K562 (cell line): ENCODE measurements around the gene TPK1. TPM values are rescaled to one million over a fixed set of nuclear protein-coding genes. Genes with fewer than 3 reads are reported as not detected.

Source experiments
- ATAC-seq: fragments of 200-7000 bp; cut with Tn5 transposase; 3 replicates; pipeline ENCODE4 v1.9.1; 2020; ENCODE audit warnings: moderate library complexity
- BruUV-seq: library from RNA; stranded (reverse); fragments of 400-500 nt; replicated peaks from 2 replicates; lab custom pipeline; 2021; lab: Mats Ljungman, UMichigan
- CTCF ChIA-PET: fragments of 300-600 bp; formaldehyde crosslinking; extraction: SDS; loops from one replicate; lab custom pipeline; 2021; ENCODE audit warnings: low intra/inter-chr PET ratio; lab: Yijun Ruan, JAX
- POLR2A ChIA-PET: fragments of 300-600, 350-650 bp; sonication (Branson Sonifier 250); formaldehyde crosslinking; extraction: SDS; loops from one replicate; lab custom pipeline; 2021; ENCODE audit warnings: antibody characterized with exemption, inconsistent platforms; lab: Yijun Ruan, JAX
- DNase-seq, 4 experiments: peaks; one replicate each; pipeline versions ENCODE4 v3.0.0 to v3.0.0-alpha.2; 2011 to 2018; ENCODE audit warnings: low spot score in 3 of 4, mixed read lengths in 3 of 4; ENCODE audit errors: extremely low read depth in 1 of 4
- FAIRE-seq: peaks from 2 replicates; lab custom pipeline; 2011; peaks lifted over from hg19 to GRCh38; lab: Jason Lieb, UNC
- H2AFZ ChIP-seq: 2 replicates; pipeline ENCODE4 v1.6.0; 2011; ENCODE audit warnings: low read depth, low read length, control low read depth, inconsistent platforms
- H3K27ac ChIP-seq: fragments of 200-600 bp; 3 replicates; pipeline ENCODE4 v1.8.0; 2011; ENCODE audit warnings: low read depth, mild to moderate bottlenecking, control low read depth, inconsistent platforms, low read length, moderate library complexity, mixed read lengths; ENCODE audit errors: extremely low read depth
- H3K27me3 ChIP-seq, 2 experiments: fragments of 300-600 bp in 1 of 2; 2 replicates in 1 of 2; 3 replicates in 1 of 2; pipeline versions ENCODE4 v1.6.0 to v1.8.0; 2011; ENCODE audit warnings: inconsistent platforms in 2 of 2, low read length in 2 of 2, mild to moderate bottlenecking in 1 of 2, mixed read lengths in 1 of 2, moderate library complexity in 1 of 2; ENCODE audit not compliant: control insufficient read depth in 2 of 2, insufficient read depth in 2 of 2
- H3K36me3 ChIP-seq: fragments of 300-600 bp; 3 replicates; pipeline ENCODE4 v1.8.0; 2011; ENCODE audit warnings: mild to moderate bottlenecking, low read length, inconsistent platforms; ENCODE audit not compliant: control insufficient read depth, insufficient read depth
- H3K4me1 ChIP-seq, 2 experiments: fragments of 200-600 bp in 1 of 2; replicated peaks in 1 of 2; 2 replicates in 1 of 2; 3 replicates in 1 of 2; pipeline versions ENCODE4 v1.5.1 to v1.8.0; 2011; ENCODE audit warnings: inconsistent platforms in 2 of 2, low read length in 2 of 2, mild to moderate bottlenecking in 1 of 2, mixed read lengths in 1 of 2, moderate library complexity in 1 of 2; ENCODE audit not compliant: control insufficient read depth in 2 of 2, insufficient read depth in 2 of 2
- H3K4me2 ChIP-seq: 2 replicates; pipeline ENCODE4 v1.6.1; 2011; ENCODE audit warnings: low read length, control low read depth, inconsistent platforms, mixed read lengths; ENCODE audit not compliant: insufficient read depth
- H3K4me3 ChIP-seq: fragments of 200-600 bp; sonication (generic), shearing (Covaris generic); 2 replicates; pipeline ENCODE4 v1.5.1; 2016; ENCODE audit warnings: control low read depth, inconsistent platforms
- H3K79me2 ChIP-seq: fragments of 200-600 bp; 3 replicates; pipeline ENCODE4 v1.8.0; 2011; ENCODE audit warnings: low read length, inconsistent platforms; ENCODE audit not compliant: control insufficient read depth, insufficient read depth
- H3K9ac ChIP-seq, 2 experiments: 2 replicates each; pipeline versions ENCODE4 v1.6.0 to v1.6.1; 2011; ENCODE audit warnings: low read depth in 2 of 2, low read length in 2 of 2, control low read depth in 1 of 2, inconsistent platforms in 1 of 2, mild to moderate bottlenecking in 1 of 2, mixed read lengths in 1 of 2; ENCODE audit not compliant: insufficient read depth in 1 of 2
- H3K9me1 ChIP-seq: one replicate; pipeline ENCODE4 v1.6.0; 2011; ENCODE audit warnings: inconsistent platforms, mild to moderate bottlenecking, low read length, moderate library complexity; ENCODE audit not compliant: control insufficient read depth, insufficient read depth
- H3K9me3 ChIP-seq: replicated peaks from 2 replicates; pipeline ENCODE4 v1.5.1; 2011; ENCODE audit warnings: low read depth, low read length, inconsistent platforms; ENCODE audit not compliant: control insufficient read depth, insufficient read depth
- H4K20me1 ChIP-seq: replicated peaks from 2 replicates; pipeline ENCODE4 v1.6.1; 2011; ENCODE audit warnings: low read length, inconsistent platforms, mixed read lengths; ENCODE audit not compliant: control insufficient read depth, insufficient read depth
- ATF4 ChIP-seq: fragments of 450-650 bp; formaldehyde crosslinking; IDR thresholded peaks from 2 replicates; pipeline ENCODE4 v1.4.0; 2022; ENCODE audit warnings: mild to moderate bottlenecking, moderate library complexity
- ATF7 ChIP-seq: fragments of 450-650 bp; IDR thresholded peaks from 2 replicates; pipeline ENCODE4 v1.7.1; 2014; ENCODE audit warnings: mild to moderate bottlenecking, moderate library complexity
- HES1 ChIP-seq: fragments of 450-650 bp; IDR thresholded peaks from 2 replicates; pipeline ENCODE4 v1.6.1; 2016; ENCODE audit warnings: low read depth, mild to moderate bottlenecking, moderate library complexity
- KLF10 ChIP-seq: fragments of 250-450 bp; sonication (Bioruptor Pico); IDR thresholded peaks from 2 replicates; pipeline ENCODE4 v1.6.1; 2021; ENCODE audit warnings: matching md5 sums
- NUFIP1 ChIP-seq: fragments of 450-650 bp; IDR thresholded peaks from 2 replicates; pipeline ENCODE4 v1.6.1; 2018; ENCODE audit not compliant: partially characterized antibody
- POU5F1 ChIP-seq: fragments of 150-350 bp; IDR thresholded peaks from 2 replicates; pipeline ENCODE4 v1.6.1; 2014; ENCODE audit warnings: borderline replicate concordance, low read length, low read depth, mild to moderate bottlenecking; ENCODE audit not compliant: partially characterized antibody
- RBBP5 ChIP-seq: fragments of 200-600 bp; sonication (generic); IDR thresholded peaks from 2 replicates; pipeline ENCODE4 v1.6.1; 2012; ENCODE audit warnings: borderline replicate concordance, mild to moderate bottlenecking, low read length, control low read depth, inconsistent platforms; ENCODE audit not compliant: insufficient read depth, poor library complexity, severe bottlenecking
- USF1 ChIP-seq: sonication (generic); formaldehyde crosslinking; IDR thresholded peaks from 2 replicates; pipeline ENCODE4 v1.9.0; 2022; ENCODE audit warnings: mild to moderate bottlenecking, missing genetic modification reagents
- WGBS: fragments of 100-300 bp; shearing (Covaris generic); methylation state at CpG from one replicate; pipeline ENCODE4 v1.1.6; 2016; ENCODE audit warnings: low coverage, mixed read lengths; ENCODE audit not compliant: insufficient coverage; ENCODE audit errors: missing lambda C conversion rate; 5-methylcytosine and 5-hydroxymethylcytosine counted together
- in situ Hi-C: fragments of 300-500 bp; cut with MboI; formaldehyde crosslinking; loops from 4 replicates; pipeline ENCODE4 v1.15.0; 2018; ENCODE audit warnings: inconsistent platforms, mixed read lengths
- intact Hi-C: fragments of 100-400 bp; cut with micrococcal nuclease; formaldehyde crosslinking; loops from 2 replicates; pipeline ENCODE4 v1.14.2; 2022
- polyA plus RNA-seq, 8 experiments: library from polyadenylated mRNA; depleted of rRNA in 4 of 8; stranded (reverse) in 5 of 8; unstranded in 3 of 8; fragments of >200 nt; fragmentation: Nextera tagmentation in 2 of 8; fragmentation: Illumina TruSeq in 1 of 8; extraction: Ambion mirVana in 2 of 8; extraction: Trizol in 1 of 8; gene quantifications; 2 replicates each; pipeline versions ENCODE4 v1.2.1 to v1.2.3, GENCODE V29; 2011 to 2014; ENCODE audit warnings: inconsistent platforms in 1 of 8, missing spikeins in 1 of 8
- total RNA-seq, 7 experiments: library from RNA; depleted of rRNA in 6 of 7; stranded (reverse); fragments of >200 nt in 6 of 7; fragmentation: Illumina TruSeq in 2 of 7; extraction: Trizol in 2 of 7; gene quantifications; 2 replicates each; pipeline versions ENCODE4 v1.2.1 to v1.2.3, GENCODE V29; 2011 to 2021; ENCODE audit warnings: low replicate concordance in 1 of 7

The TPK1 gene
- total and polyA plus RNA-seq, 9 of the 15 experiments (the other 6 are each of a cell fraction or from before 2014, with no cell fraction given), result 5.1 to 16.2 (median 9.2) TPM

- Histone ChIP-seq H3K27me3 (no peaks in the 10 kb centered on the region), H3K79me2 (no peaks in the 10 kb centered on the region), H3K4me1 (no peaks in the 10 kb centered on the region), H2AFZ (no peak overlapping the region), H3K36me3 (no peaks in the 10 kb centered on the region), H3K4me2 (no peak overlapping the region), H4K20me1 (no peaks in the 10 kb centered on the region), H3K4me3 (no peak overlapping the region), H3K9ac (no peak overlapping the region), H3K9me1 (no peaks in the 10 kb centered on the region), H3K9me3 (no peaks in the 10 kb centered on the region), H3K27ac (no peak overlapping the region)
- in situ Hi-C loops (no loop called here), intact Hi-C loops (no loop called here)
- WGBS, result 8% methylated on average over 1 of the region's 1 CpG
- ATAC-seq (no peak), DNase-seq (no peak), FAIRE-seq (no peak)
- ChIA-PET CTCF (no interaction called here), POLR2A (no interaction called here)
- TF ChIP-seq KLF10 (no peak), RBBP5 (no peak), ATF7 (no peak), USF1 (CRISPR knock-in tag) (no peak), POU5F1 (no peak), NUFIP1 (no peak), ATF4 (CRISPR knock-in tag) (no peak), HES1 (no peak)
- BruUV-seq, result no TSS peak
These were observed 110.8 kb downstream of the TPK1 start for GRCh38 chr7:144725070-144725469.
